Chondrocyte (in vitro differentiated cells): ENCODE measurements around the gene MEIS2. TPM values are rescaled to one million over a fixed set of nuclear protein-coding genes. Genes with fewer than 3 reads are reported as not detected.
A peak's percentile ranks its signal among the peaks of the same experiment; 100 is the strongest.

Source experiments
- DNase-seq: peaks from one replicate; pipeline ENCODE4 v3.0.0; 2021; ENCODE audit warnings: mixed read lengths, low spot score
- H3K27ac Mint-ChIP-seq: one replicate; pipeline ENCODE4 v1.8.0; 2021; ENCODE audit warnings: mild to moderate bottlenecking, moderate library complexity, mixed read lengths; ENCODE audit not compliant: unreplicated experiment
- H3K27me3 Mint-ChIP-seq: 2 replicates; pipeline ENCODE4 v1.8.0; 2021; ENCODE audit warnings: low read depth, mixed read lengths
- H3K36me3 Mint-ChIP-seq: 2 replicates; pipeline ENCODE4 v1.8.0; 2021; ENCODE audit warnings: low read depth, mixed read lengths
- H3K4me1 Mint-ChIP-seq: 2 replicates; pipeline ENCODE4 v1.8.0; 2021; ENCODE audit warnings: low read depth, mild to moderate bottlenecking, mixed read lengths
- H3K4me3 Mint-ChIP-seq: one replicate; pipeline ENCODE4 v1.8.0; 2021; ENCODE audit warnings: mild to moderate bottlenecking, moderate library complexity, mixed read lengths; ENCODE audit not compliant: unreplicated experiment
- H3K9me3 Mint-ChIP-seq: 2 replicates; pipeline ENCODE4 v1.8.0; 2021; ENCODE audit warnings: low read depth, mixed read lengths
- CTCF ChIP-seq: fragments of 200-600 bp; sonication (generic); IDR thresholded peaks from 2 replicates; pipeline ENCODE4 v1.5.0; 2021; ENCODE audit warnings: antibody characterized with exemption, mild to moderate bottlenecking, moderate library complexity
- total RNA-seq: library from RNA; stranded (reverse); gene quantifications from 3 replicates; pipeline ENCODE4 v1.2.1, GENCODE V29; 2021

The MEIS2 gene
- total RNA-seq, 1 donor from 2014 or later: 28.3 TPM

GRCh38 chr15:37109872-37110572 lies 9.7 kb upstream of the MEIS2 start:
- Mint-ChIP-seq H3K4me3 (peak overlapping the region; percentile 75), H3K27ac (no peak overlapping the region), H3K27me3 (peaks cover 73% of the 10 kb centered on the region), H3K4me1 (peaks cover 20% of the 10 kb centered on the region), H3K36me3 (peaks cover 9% of the 10 kb centered on the region), H3K9me3 (no peaks in the 10 kb centered on the region)
- no peak for TF ChIP-seq CTCF
- DNase-seq: no peak

- no peak for DNase-seq
- Mint-ChIP-seq H3K4me1 (peaks cover 20% of the 10 kb centered on the region), H3K27me3 (peaks cover 80% of the 10 kb centered on the region), H3K36me3 (peaks cover 10% of the 10 kb centered on the region), H3K9me3 (no peaks in the 10 kb centered on the region), H3K4me3 (no peak overlapping the region), H3K27ac (no peak overlapping the region)
- TF ChIP-seq CTCF: no peak
Observed at GRCh38 chr15:37109168-37109871, 9.0 kb upstream of the MEIS2 start.

- H3K4me3 Mint-ChIP-seq: no peak overlapping the region
- no peak for DNase-seq
- H3K9me3 Mint-ChIP-seq: no peaks in the 10 kb centered on the region
- no peak overlapping the region for H3K27ac Mint-ChIP-seq
- peaks cover 25% of the 10 kb centered on the region for H3K4me1 Mint-ChIP-seq
- H3K36me3 Mint-ChIP-seq: peaks cover 11% of the 10 kb centered on the region
- no peak for TF ChIP-seq CTCF
- peaks cover 82% of the 10 kb centered on the region for H3K27me3 Mint-ChIP-seq
Observed at GRCh38 chr15:37108381-37109167, 8.2 kb upstream of the MEIS2 start.

GRCh38 chr15:37107744-37108380 lies 7.5 kb upstream of the MEIS2 start:
- no peak for DNase-seq
- H3K27ac Mint-ChIP-seq: no peak overlapping the region
- no peak for TF ChIP-seq CTCF
- peaks cover 11% of the 10 kb centered on the region for H3K36me3 Mint-ChIP-seq
- no peak overlapping the region for H3K4me3 Mint-ChIP-seq
- H3K27me3 Mint-ChIP-seq: peaks cover 81% of the 10 kb centered on the region
- H3K4me1 Mint-ChIP-seq: peaks cover 28% of the 10 kb centered on the region
- no peaks in the 10 kb centered on the region for H3K9me3 Mint-ChIP-seq
